ENCODE data around the gene DBNL. TPM values are rescaled to one million over a fixed set of nuclear protein-coding genes. Genes with fewer than 3 reads are reported as not detected.
"Not testable (repeated sequence)": the region's sequence is repeated elsewhere in the genome, so short reads cannot be mapped to it uniquely, and the experiment has no call there.

DBNL gene
- polyA plus RNA-seq, 3 donors, result 228 to 321 (median 304) TPM

DNA sequence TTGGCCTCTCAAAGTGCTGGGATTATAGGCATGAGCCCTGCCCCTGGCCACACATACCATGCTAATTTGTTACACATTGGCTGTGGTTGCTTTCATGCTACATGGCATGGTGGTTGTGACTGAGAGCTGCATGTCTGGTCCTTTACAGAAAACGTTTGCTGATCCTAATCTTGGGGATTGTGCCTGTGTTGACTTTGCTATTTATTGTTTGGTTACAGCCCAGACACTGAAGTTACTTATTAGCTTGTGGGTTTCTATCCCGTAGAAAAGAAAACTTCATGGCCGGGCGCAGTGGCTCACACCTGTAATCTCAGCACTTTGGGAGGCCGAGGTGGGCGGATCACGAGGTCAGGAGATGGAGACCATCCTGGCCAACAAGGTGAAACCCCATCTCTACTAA lies 22.4 kb upstream of the DBNL start:
- H3K27me3 ChIP-seq (ENCODE audit: control insufficient read depth in 2 of 2, insufficient read depth in 2 of 2, low read length in 2 of 2); DNase-seq; H3K27ac ChIP-seq (ENCODE audit: low read depth in 1 of 2, low read length in 2 of 2); H4K20me1 ChIP-seq (ENCODE audit: insufficient read depth, low read length); H2AFZ ChIP-seq (ENCODE audit: insufficient read depth, low read depth, low read length, poor library complexity, severe bottlenecking); H3K4me3 Mint-ChIP-seq; H3K9ac ChIP-seq (ENCODE audit: insufficient read depth, low read length, poor library complexity, severe bottlenecking); H3K9me3 Mint-ChIP-seq; H3K27me3 Mint-ChIP-seq (ENCODE audit: low read depth in 3 of 3); H3K36me3 ChIP-seq (replicated peaks in 1 of 2; ENCODE audit: control insufficient read depth in 1 of 2, insufficient read depth in 2 of 2, low read length in 2 of 2); H3K9me3 ChIP-seq (replicated peaks in 1 of 2; ENCODE audit: control insufficient read depth in 1 of 2, insufficient read depth in 1 of 2, low read length in 2 of 2); H3K4me2 ChIP-seq (replicated peaks; ENCODE audit: extremely low read depth, low read length, poor library complexity, severe bottlenecking); H3K27ac Mint-ChIP-seq; H3K79me2 ChIP-seq (ENCODE audit: insufficient read depth, low read length); H3K36me3 Mint-ChIP-seq; H3K4me3 ChIP-seq (replicated peaks in 1 of 3; ENCODE audit: low read depth in 2 of 3, low read length in 3 of 3): not testable (repeated sequence)
- 97% methylated on average over 6 of the region's 7 CpGs for WGBS (ENCODE audit: insufficient coverage)
- intact Hi-C loops (cut with micrococcal nuclease), result loop anchor here in 1 of 2 donors (10.0 kb wide), 1 partner anchor 63 kb away; the partner anchor contains the start of gene POLM
- H3K4me1 ChIP-seq (ENCODE audit: control insufficient read depth in 1 of 2, insufficient read depth in 2 of 2, low read length in 2 of 2), result peaks cover 0 to 13% of the 10 kb centered on the region in 2 donors
- H3K4me1 Mint-ChIP-seq, result peaks cover 15% of the 10 kb centered on the region

GRCh38 chr7:44022796-44023467 lies 21.6 kb upstream of the DBNL start:
- not testable (repeated sequence) for H3K36me3 ChIP-seq (replicated peaks in 1 of 2; ENCODE audit: control insufficient read depth in 1 of 2, insufficient read depth in 2 of 2, low read length in 2 of 2); H3K27me3 Mint-ChIP-seq (ENCODE audit: low read depth in 3 of 3); H4K20me1 ChIP-seq (ENCODE audit: insufficient read depth, low read length); H3K27me3 ChIP-seq (ENCODE audit: control insufficient read depth in 2 of 2, insufficient read depth in 2 of 2, low read length in 2 of 2); H3K9me3 ChIP-seq (replicated peaks in 1 of 2; ENCODE audit: control insufficient read depth in 1 of 2, insufficient read depth in 1 of 2, low read length in 2 of 2); H3K9ac ChIP-seq (ENCODE audit: insufficient read depth, low read length, poor library complexity, severe bottlenecking); H3K4me2 ChIP-seq (replicated peaks; ENCODE audit: extremely low read depth, low read length, poor library complexity, severe bottlenecking); H2AFZ ChIP-seq (ENCODE audit: insufficient read depth, low read depth, low read length, poor library complexity, severe bottlenecking); H3K4me3 ChIP-seq (replicated peaks in 1 of 3; ENCODE audit: low read depth in 2 of 3, low read length in 3 of 3); H3K9me3 Mint-ChIP-seq; H3K36me3 Mint-ChIP-seq; H3K27ac ChIP-seq (ENCODE audit: low read depth in 1 of 2, low read length in 2 of 2); H3K27ac Mint-ChIP-seq; H3K79me2 ChIP-seq (ENCODE audit: insufficient read depth, low read length); H3K4me3 Mint-ChIP-seq; DNase-seq
- intact Hi-C loops (cut with micrococcal nuclease), result loop anchor here in 1 of 2 donors (10.0 kb wide), 1 partner anchor 62 kb away; the partner anchor contains the start of gene POLM
- WGBS (ENCODE audit: insufficient coverage), result 83% methylated on average over 1 of the region's 6 CpGs
- peaks cover 0 to 13% of the 10 kb centered on the region in 2 donors for H3K4me1 ChIP-seq (ENCODE audit: control insufficient read depth in 1 of 2, insufficient read depth in 2 of 2, low read length in 2 of 2)
- H3K4me1 Mint-ChIP-seq, result peaks cover 13% of the 10 kb centered on the region

- intact Hi-C loops (cut with micrococcal nuclease), result loop anchor here in 1 of 2 donors (10.0 kb wide), 1 partner anchor 55 kb away; the partner anchor contains the start of gene POLM
- H3K36me3 ChIP-seq (replicated peaks in 1 of 2; ENCODE audit: control insufficient read depth in 1 of 2, insufficient read depth in 2 of 2, low read length in 2 of 2); H3K27ac ChIP-seq (ENCODE audit: low read depth in 1 of 2, low read length in 2 of 2); DNase-seq; H3K9me3 ChIP-seq (replicated peaks in 1 of 2; ENCODE audit: control insufficient read depth in 1 of 2, insufficient read depth in 1 of 2, low read length in 2 of 2); H3K27ac Mint-ChIP-seq; H3K4me3 ChIP-seq (replicated peaks in 1 of 3; ENCODE audit: low read depth in 2 of 3, low read length in 3 of 3); H4K20me1 ChIP-seq (ENCODE audit: insufficient read depth, low read length); H3K4me1 Mint-ChIP-seq; H2AFZ ChIP-seq (ENCODE audit: insufficient read depth, low read depth, low read length, poor library complexity, severe bottlenecking); H3K27me3 ChIP-seq (ENCODE audit: control insufficient read depth in 2 of 2, insufficient read depth in 2 of 2, low read length in 2 of 2); H3K4me1 ChIP-seq (ENCODE audit: control insufficient read depth in 1 of 2, insufficient read depth in 2 of 2, low read length in 2 of 2); H3K4me3 Mint-ChIP-seq; H3K9ac ChIP-seq (ENCODE audit: insufficient read depth, low read length, poor library complexity, severe bottlenecking); H3K4me2 ChIP-seq (replicated peaks; ENCODE audit: extremely low read depth, low read length, poor library complexity, severe bottlenecking); H3K79me2 ChIP-seq (ENCODE audit: insufficient read depth, low read length); H3K27me3 Mint-ChIP-seq (ENCODE audit: low read depth in 3 of 3); H3K36me3 Mint-ChIP-seq; H3K9me3 Mint-ChIP-seq: not testable (repeated sequence)
- no CpG with 5 or more reads among the region's 11 CpGs for WGBS (ENCODE audit: insufficient coverage)
Measured at GRCh38 chr7:44029433-44029832, 15.1 kb upstream of the DBNL start.

GRCh38 chr7:44030029-44030428 lies 14.5 kb upstream of the DBNL start:
- H3K4me3 Mint-ChIP-seq; H3K9ac ChIP-seq (ENCODE audit: insufficient read depth, low read length, poor library complexity, severe bottlenecking); H3K4me1 ChIP-seq (ENCODE audit: control insufficient read depth in 1 of 2, insufficient read depth in 2 of 2, low read length in 2 of 2); H3K36me3 ChIP-seq (replicated peaks in 1 of 2; ENCODE audit: control insufficient read depth in 1 of 2, insufficient read depth in 2 of 2, low read length in 2 of 2); H3K9me3 ChIP-seq (replicated peaks in 1 of 2; ENCODE audit: control insufficient read depth in 1 of 2, insufficient read depth in 1 of 2, low read length in 2 of 2); intact Hi-C loops (cut with micrococcal nuclease); H3K4me3 ChIP-seq (replicated peaks in 1 of 3; ENCODE audit: low read depth in 2 of 3, low read length in 3 of 3); H3K36me3 Mint-ChIP-seq; H3K27me3 ChIP-seq (ENCODE audit: control insufficient read depth in 2 of 2, insufficient read depth in 2 of 2, low read length in 2 of 2); H4K20me1 ChIP-seq (ENCODE audit: insufficient read depth, low read length); H2AFZ ChIP-seq (ENCODE audit: insufficient read depth, low read depth, low read length, poor library complexity, severe bottlenecking); H3K4me2 ChIP-seq (replicated peaks; ENCODE audit: extremely low read depth, low read length, poor library complexity, severe bottlenecking); H3K27me3 Mint-ChIP-seq (ENCODE audit: low read depth in 3 of 3); DNase-seq; H3K27ac ChIP-seq (ENCODE audit: low read depth in 1 of 2, low read length in 2 of 2); H3K27ac Mint-ChIP-seq; H3K4me1 Mint-ChIP-seq; H3K79me2 ChIP-seq (ENCODE audit: insufficient read depth, low read length); H3K9me3 Mint-ChIP-seq: not testable (repeated sequence)
- WGBS (ENCODE audit: insufficient coverage), result no CpG with 5 or more reads among the region's 5 CpGs
